Dermis blood vessel endothelial cell (primary cell): Measurements from ENCODE around the gene AAMP. TPM values are rescaled to one million over a fixed set of nuclear protein-coding genes. Genes with fewer than 3 reads are reported as not detected.
A peak's percentile ranks its signal among the peaks of the same experiment; 100 is the strongest.

Source experiments
- DNase-seq: peaks from one replicate; pipeline ENCODE4 v3.0.0; 2010
- total RNA-seq: library from RNA; depleted of rRNA; stranded (reverse); fragments of >200 nt; gene quantifications from 2 replicates; pipeline ENCODE4 v1.2.3, GENCODE V29; 2014

AAMP gene
- total RNA-seq, 1 donor from 2014 or later: 162 TPM

DNA sequence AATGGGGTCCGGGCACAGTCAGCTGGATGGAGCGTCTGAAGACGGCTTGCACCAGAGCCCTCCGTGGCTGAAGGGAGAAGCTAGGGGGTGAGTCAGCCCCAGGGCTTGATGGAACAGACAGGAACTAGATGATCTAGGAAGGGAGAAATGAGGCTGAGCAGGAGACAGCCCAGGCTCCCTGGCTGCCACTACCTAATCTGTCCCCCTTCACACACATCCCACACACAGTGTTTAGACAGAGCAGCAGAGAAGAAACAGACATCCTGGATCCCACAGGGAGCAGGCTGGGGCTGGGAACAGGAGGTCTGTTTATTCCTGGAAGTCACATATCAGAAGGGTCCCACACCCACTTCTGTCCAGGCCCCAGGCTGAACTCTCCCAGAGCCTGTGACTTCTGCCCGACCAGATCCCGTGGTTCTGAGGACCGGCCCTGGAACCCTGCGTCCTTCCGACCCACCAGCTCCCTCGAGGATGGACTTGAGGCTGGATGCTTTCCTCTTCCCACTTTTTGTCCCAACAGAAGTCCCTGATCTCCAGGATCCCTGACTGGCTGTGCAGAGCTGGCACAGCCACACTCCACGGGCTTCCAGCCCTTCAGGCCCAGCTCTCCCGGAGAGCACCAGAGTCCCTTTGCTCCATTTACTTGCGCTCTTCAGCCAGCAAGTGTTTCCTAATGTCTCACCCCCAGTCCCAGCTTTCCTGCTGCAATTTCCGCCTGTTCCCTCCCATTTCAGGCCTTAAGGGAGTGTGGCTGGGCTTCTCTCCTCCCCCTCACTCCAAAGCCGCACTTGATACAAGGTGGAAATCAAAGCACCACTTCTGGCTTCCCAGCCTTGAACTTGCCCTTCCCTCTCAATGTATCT lies 10.6 kb downstream of the AAMP start:
- peak; percentile 74 for DNase-seq

- peak; percentile 58 for DNase-seq
These were observed 12.5 kb downstream of the AAMP start for GRCh38 chr2:218257390-218257981.

DNA sequence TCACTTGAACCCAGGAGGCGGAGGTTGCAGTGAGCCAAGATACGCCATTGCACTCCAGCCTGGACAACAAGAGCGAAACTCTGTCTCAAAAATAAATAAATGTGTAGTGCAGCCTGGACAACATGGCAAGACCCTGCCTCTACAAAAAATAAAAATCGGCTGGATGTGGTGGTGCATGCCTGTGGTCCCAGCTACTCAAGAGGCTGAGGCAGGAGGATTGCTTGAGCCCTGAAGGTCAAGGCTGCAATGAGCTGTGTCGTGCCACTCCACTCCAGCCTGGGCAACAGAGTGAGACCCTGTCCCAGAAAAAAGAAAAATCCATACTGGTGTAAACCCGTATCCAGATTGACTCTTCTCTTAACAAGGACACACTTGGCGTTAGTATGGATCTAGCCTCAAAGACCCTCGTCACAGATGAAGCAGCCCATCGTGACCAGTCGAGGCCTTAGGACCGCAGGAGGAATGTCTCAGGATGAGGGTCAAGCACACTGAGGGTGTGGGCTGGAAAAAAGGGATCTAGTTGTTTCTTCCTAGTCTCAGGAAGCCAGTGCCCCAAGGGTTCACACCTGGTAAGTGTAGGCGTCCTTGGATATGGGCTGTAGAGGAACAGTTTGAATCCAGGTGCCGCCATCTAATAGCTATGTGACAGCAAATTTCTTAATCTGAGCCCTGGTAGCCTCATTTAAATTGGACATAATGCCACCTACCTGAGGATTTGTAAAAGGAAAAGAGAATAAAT lies 13.2 kb downstream of the AAMP start:
- no peak for DNase-seq

GRCh38 chr2:218255446-218255845 lies 14.5 kb downstream of the AAMP start:
- DNase-seq: no peak

- DNase-seq: no peak
These were observed 16.7 kb downstream of the AAMP start for GRCh38 chr2:218253232-218253625.

GRCh38 chr2:218252509-218253231 lies 17.3 kb downstream of the AAMP start:
- no peak for DNase-seq

DNA sequence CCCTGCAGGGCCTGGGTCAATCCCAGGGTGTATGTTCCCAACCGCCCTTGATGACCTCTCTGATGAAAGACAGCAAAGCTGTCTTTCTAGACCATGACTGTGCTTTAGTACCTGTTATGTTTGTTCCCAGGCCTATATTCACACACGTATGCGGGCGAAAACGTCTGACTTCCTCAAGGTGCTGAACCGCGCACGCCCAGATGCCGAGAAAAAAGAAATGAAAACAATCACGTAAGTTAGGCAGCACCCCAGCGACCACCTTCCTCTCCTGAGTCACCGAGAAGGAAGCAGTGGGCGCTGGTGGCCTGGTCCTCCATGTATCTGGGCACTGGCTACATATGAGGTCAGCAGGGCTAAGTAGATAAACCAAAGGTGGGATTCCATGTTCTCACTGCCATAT lies 20.2 kb downstream of the AAMP start:
- DNase-seq: no peak

GRCh38 chr2:218245214-218245613 lies 24.7 kb downstream of the AAMP start:
- no peak for DNase-seq

DNA sequence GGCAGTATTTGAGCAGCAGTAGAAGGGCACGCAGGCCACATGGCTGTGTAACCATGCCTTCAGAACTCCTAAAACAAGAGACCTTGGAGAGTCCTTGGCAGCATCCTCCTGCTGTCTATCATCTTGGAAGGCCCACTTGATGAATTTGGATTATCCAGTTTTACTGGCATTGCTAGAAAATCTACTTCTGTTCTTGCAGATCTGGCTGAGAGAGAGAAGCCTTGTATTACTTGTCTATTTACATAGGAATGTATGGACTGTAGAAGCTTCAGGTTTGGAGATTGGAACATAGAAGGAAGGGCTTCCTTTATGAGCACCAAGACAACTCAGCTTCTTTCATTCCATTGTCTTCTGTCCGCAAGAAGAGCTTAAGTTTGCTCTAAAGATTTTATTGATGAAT lies 25.3 kb downstream of the AAMP start:
- DNase-seq: no peak

DNA sequence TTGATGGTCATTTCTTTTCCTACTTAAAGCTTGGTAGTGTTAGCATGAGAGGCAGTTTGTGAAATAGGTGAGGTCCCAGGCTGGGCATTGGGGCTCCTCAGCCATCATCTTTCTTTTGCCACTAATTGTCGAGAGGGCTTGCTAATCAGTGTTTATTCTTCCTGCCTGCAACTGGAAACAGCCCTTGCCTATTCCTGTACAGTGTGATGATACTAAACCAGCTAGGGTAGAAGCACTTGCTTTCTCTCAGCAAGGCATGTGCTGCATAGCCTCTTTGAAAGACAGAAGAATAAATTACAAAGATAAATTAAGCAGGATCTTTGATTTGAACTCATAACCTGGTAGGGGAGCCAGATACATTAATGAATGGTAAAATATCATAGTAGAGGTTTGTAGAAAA lies 25.7 kb downstream of the AAMP start:
- DNase-seq: no peak

DNA sequence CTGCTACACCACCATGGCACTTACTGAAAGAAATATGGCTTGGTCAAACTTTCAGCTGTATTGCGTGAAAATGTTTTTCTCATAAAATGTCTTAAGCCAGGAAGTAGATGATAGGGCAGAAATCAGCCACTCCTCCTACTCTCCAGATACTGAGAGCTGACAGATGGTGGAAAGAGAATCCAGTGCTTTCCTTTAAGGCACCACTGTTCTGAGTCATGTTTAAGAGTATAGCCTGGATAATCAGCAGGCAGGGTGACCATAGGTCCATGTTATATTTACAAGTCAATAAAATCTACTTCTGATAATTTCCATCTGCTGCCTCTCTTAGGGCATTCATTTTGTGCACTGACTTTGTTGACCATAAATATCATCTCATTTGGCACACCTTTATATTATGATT lies 31.1 kb downstream of the AAMP start:
- no peak for DNase-seq

DNA sequence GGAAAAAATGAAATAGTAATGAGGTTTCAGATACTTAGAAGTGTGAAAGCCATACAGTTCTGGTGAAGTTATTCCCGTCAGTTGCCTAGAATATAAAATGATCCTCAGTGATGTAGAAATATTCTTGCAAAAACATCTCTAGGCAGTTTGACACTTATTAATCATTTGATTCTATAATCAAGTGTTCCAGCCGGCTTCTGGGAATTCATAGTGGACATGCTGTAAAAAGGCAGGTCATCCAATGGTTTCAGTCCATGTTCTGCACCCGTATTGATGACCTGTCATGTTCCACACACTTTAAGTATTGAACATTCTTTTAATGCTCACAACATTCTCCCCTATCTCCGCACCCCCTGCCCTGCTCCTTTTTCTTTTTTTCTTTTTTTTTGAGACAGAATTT lies 33.1 kb downstream of the AAMP start:
- no peak for DNase-seq

DNA sequence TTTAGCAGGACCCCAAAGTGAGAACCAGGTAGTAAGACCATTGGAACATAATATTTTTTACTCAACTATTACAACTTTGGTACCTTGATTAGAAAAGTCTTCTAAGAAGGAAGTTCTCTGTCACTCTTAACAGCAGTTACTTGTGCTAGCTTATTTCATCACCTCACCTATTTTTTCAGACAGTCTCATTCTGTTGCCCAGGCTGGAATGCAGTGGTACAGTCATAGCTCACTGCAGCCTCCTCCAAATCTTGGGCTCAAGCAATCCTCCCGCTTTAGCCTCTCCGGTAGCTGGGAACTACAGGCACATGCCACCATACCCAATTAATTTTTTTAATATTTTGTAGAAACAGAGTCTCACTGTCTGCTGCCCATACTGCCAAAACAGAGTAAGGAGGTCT lies 34.9 kb downstream of the AAMP start:
- DNase-seq: no peak

DNA sequence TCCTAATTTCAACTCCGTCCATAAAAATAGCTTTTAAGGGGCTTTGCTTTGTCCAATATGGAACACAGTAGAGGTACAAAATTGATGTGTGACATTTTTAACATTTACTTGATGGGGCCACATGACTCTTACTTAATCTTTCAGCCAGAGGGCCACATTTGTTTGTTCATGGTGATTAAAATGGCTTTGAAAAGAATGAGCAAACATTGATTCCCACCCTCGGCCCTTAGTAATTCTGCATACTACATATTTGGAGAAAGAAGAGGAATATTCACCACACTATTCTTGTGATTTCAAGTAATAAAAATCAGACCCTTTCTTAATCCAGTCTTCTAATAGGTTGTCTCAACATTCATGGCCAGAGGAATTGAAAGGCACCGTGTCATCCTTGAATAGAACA lies 35.4 kb downstream of the AAMP start:
- no peak for DNase-seq

GRCh38 chr2:218233543-218233942 lies 36.4 kb downstream of the AAMP start:
- no peak for DNase-seq

DNA sequence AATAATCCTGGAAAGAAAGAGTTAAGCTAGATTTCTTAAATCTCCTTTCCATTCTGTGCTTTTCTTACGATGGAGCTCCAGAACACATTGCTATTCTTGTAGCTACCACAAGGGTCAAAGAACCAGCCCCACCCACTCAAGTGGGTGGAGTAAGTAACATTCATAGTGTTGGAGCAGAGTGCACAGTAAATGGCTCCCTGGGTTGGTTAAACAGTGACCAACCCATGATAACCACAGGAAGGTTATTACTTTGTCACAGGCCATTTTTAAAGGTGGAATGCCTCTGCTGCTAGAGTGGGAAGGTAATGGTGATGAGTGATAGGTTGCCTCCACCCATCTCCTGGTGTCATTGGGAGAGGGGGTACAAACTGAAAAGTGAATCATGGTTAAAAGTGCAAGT lies 39.1 kb downstream of the AAMP start:
- peak; percentile 45 for DNase-seq

GRCh38 chr2:218229851-218230250 lies 40.1 kb downstream of the AAMP start:
- peak; percentile 21 for DNase-seq

GRCh38 chr2:218229239-218229638 lies 40.7 kb downstream of the AAMP start:
- DNase-seq: peak; percentile 88

- DNase-seq: peak; percentile 51
These were observed 41.4 kb downstream of the AAMP start for GRCh38 chr2:218228366-218229090.

- no peak for DNase-seq
These were observed 43.0 kb downstream of the AAMP start for GRCh38 chr2:218226903-218227302.

DNA sequence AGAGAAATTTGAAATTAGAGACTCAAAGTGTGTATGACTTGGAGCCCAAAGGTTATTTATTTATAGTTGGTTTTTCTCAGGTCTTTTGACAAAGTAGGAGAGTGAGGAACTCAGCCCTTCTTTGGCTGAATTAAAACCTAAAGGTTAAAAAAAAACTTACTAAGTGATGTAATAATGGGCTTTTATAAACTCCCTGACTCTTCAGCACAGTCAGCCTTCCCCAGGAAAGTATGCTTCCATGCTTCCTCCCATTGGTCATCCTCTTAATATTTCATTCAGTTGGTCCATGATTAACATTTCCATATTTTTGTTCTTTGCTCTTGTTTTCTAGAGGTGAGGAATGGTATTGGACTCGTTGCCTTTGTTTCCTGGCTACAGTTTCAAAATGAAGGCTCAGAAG lies 45.8 kb downstream of the AAMP start:
- no peak for DNase-seq

DNA sequence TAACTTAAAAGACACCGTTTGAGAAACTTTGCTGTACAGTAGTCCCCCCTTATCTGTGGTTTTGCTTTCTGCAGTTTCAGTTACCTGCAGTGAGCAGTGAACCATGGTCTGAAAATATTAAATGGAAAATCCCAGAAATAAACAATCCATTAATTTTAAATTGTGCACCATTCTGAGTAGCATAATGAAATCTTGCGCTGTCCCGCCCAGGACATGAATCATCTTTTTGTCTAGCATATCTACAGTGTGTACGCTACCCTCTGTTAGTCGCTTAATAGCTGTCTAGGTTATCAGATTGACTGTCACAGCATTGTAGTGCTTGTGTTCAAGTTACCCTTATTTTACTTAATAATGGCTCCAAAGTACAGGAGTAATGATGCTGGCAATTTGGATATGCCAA lies 46.9 kb downstream of the AAMP start:
- DNase-seq: peak; percentile 71
